ENCODE results near the gene HABP4. TPM values are rescaled to one million over a fixed set of nuclear protein-coding genes. Genes with fewer than 3 reads are reported as not detected.

The HABP4 gene, protein sequence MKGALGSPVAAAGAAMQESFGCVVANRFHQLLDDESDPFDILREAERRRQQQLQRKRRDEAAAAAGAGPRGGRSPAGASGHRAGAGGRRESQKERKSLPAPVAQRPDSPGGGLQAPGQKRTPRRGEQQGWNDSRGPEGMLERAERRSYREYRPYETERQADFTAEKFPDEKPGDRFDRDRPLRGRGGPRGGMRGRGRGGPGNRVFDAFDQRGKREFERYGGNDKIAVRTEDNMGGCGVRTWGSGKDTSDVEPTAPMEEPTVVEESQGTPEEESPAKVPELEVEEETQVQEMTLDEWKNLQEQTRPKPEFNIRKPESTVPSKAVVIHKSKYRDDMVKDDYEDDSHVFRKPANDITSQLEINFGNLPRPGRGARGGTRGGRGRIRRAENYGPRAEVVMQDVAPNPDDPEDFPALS
- total RNA-seq (2021; ENCODE audit: unreplicated experiment) = 21.0 TPM
- 9.6 and 12.2 TPM in 2 replicates for polyA plus RNA-seq (2012)
- Bru-seq, nascent RNA = percentile 64 among the genes with signal in this experiment
- BruChase-seq, experiment 1, labeled RNA remaining after a 6-hour chase = percentile 66 among the genes with signal in this experiment
- percentile 70 among the genes with signal in this experiment for BruChase-seq, experiment 2, labeled RNA remaining after a 2-hour chase
- long read RNA-seq, transcript HABP4-201 (8 exons, 2,615 nt) = major isoform, 113 of 159 reads
- long read RNA-seq, partial matches to known transcripts = 8 of 159 reads
- long read RNA-seq, other reads (novel, unspliced or antisense) = 38 of 159 reads

DNA sequence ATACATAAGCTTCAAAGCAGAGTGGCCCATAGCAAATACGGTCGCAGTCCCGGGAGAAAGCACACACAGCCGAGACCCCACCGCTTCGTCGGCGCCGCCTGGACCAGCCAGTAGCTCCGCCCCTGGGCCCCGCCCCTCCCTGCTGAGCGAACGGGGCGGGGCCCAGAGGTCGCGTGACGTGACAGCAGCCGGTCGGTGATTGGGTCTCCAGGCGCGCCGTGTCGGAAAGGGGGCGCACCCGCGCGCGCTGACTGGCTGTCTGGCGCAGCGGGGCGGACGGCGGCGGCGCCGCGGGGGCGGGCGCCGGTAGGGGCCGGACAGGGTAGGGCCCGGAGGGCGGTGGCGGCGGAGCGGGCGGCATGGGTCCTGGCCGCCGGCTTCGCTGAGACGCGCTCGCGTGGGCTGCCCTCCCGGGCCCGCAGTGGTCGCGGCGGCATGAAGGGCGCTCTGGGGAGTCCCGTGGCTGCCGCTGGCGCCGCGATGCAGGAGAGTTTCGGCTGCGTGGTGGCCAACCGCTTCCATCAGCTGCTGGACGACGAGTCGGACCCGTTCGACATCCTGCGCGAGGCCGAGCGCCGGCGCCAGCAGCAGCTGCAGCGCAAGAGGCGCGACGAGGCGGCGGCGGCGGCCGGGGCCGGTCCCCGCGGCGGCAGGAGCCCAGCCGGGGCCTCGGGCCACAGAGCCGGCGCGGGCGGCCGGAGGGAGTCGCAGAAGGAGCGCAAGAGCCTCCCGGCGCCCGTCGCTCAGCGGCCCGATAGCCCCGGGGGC, at the start of gene HABP4:
HABP4 (plus strand) TSS at position 325 of the 768 bp plus-strand sequence; CDS start at position 436, 111 bp downstream.
- Histone ChIP-seq H3K79me2 (ENCODE audit: insufficient read depth, low read length) (peaks cover 34% of the 10 kb centered on the region), H3K4me2 (ENCODE audit: low read length) (peak within 1 kb of the TSS; percentile 81), H3K9ac (ENCODE audit: low read length) (peak within 1 kb of the TSS; percentile 73), H3K36me3 (ENCODE audit: control insufficient read depth in 1 of 2, insufficient read depth in 2 of 2, low read length in 2 of 2) (no peaks in the 10 kb centered on the region), H3K4me1 (ENCODE audit: control insufficient read depth in 1 of 2, insufficient read depth in 2 of 2, low read length in 2 of 2) (peaks cover 4 to 31% of the 10 kb centered on the region in 2 experiments; a peak in 3 of 4 replicates), H2AFZ (ENCODE audit: low read depth, low read length, poor library complexity, severe bottlenecking) (peak within 1 kb of the TSS; percentile 79), H3K9me3 (ENCODE audit: control insufficient read depth in 1 of 2, insufficient read depth in 1 of 2, low read depth in 1 of 2, low read length in 2 of 2) (no peaks in the 10 kb centered on the region), H3K27me3 (ENCODE audit: insufficient read depth, low read length) (no peaks in the 10 kb centered on the region), H3K4me3 (replicated peaks in 1 of 2; ENCODE audit: low read depth in 1 of 2, low read length in 2 of 2) (peak within 1 kb of the TSS; percentile 66 to 70), H3K27ac (ENCODE audit: low read depth, low read length) (peak within 1 kb of the TSS; percentile 73), H4K20me1 (ENCODE audit: insufficient read depth) (no peaks in the 10 kb centered on the region; the same call in 1 of the 2 replicates), H3K9me2 (ENCODE audit: insufficient read depth) (no peaks in the 10 kb centered on the region)
- DNase-seq (ENCODE audit: low read depth, low spot score) = peak; percentile 76
- 0 out of 2 replicates have a peak, but pooled peaks have one; percentile 33 for TF ChIP-seq SIN3A (IDR thresholded peaks at IDR 0.05; ENCODE audit: low read depth)
- TF ChIP-seq, protein P1, sequence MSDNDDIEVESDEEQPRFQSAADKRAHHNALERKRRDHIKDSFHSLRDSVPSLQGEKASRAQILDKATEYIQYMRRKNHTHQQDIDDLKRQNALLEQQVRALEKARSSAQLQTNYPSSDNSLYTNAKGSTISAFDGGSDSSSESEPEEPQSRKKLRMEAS (IDR thresholded peaks at IDR 0.05) = peak; percentile 48
- TF ChIP-seq POLR2AphosphoS5 (IDR thresholded peaks at IDR 0.05; ENCODE audit: low read depth, low read length) = peak; percentile 70
- TF ChIP-seq EGR1 (IDR thresholded peaks at IDR 0.05; ENCODE audit: low read depth) = peak; percentile 69
- TF ChIP-seq TCF7L2 (IDR thresholded peaks at IDR 0.05; ENCODE audit: borderline replicate concordance, extremely low read depth, insufficient read depth, insufficient read length) = peak; percentile 24
- TF ChIP-seq CBX3 (IDR thresholded peaks at IDR 0.05; ENCODE audit: low read depth) = no peak
- no peak for TF ChIP-seq POLR2A (IDR thresholded peaks at IDR 0.05; ENCODE audit: borderline replicate concordance, extremely low read depth, insufficient read depth, insufficient read length)
- peak; percentile 63; the same call in 1 of the 2 replicates for TF ChIP-seq ZFX (IDR thresholded peaks at IDR 0.05)
- peak; percentile 82 for TF ChIP-seq SP1 (IDR thresholded peaks at IDR 0.05; ENCODE audit: low read depth)
- no peak for TF ChIP-seq SRF (IDR thresholded peaks at IDR 0.05; ENCODE audit: low read depth)
- peak; percentile 27 for TF ChIP-seq YY1 (IDR thresholded peaks at IDR 0.05; ENCODE audit: extremely low read depth, insufficient replicate concordance, low read depth, low read length)
- TF ChIP-seq, protein P2, sequence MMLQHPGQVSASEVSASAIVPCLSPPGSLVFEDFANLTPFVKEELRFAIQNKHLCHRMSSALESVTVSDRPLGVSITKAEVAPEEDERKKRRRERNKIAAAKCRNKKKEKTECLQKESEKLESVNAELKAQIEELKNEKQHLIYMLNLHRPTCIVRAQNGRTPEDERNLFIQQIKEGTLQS (IDR thresholded peaks at IDR 0.05) = no peak
- TF ChIP-seq ELF1 (IDR thresholded peaks at IDR 0.05; ENCODE audit: borderline replicate concordance, low read depth) = no peak
- no peak for TF ChIP-seq EZH2 (IDR thresholded peaks at IDR 0.05)
- RAD21 ChIA-PET (ENCODE audit: low non-redundant PET in 1 of 2, low total read pairs in 2 of 2, uncharacterized antibody in 2 of 2, unreplicated experiment in 2 of 2) = no interaction called here
- POLR2A ChIA-PET = interaction anchor here (0.6 to 1.3 kb wide), 4 partner anchors 14 to 106 kb away, joined by 3 read pairs; no protein-coding TSS in a partner anchor
- ATAC-seq = peak; percentile 94
- BruUV-seq (replicated peaks) = no TSS peak
- CTCF ChIA-PET = interaction anchor here (2.8 kb wide), 1 partner anchor 8 kb away, joined by 10 read pairs; no protein-coding TSS in a partner anchor
- intact Hi-C loops (cut with micrococcal nuclease) = loop anchor here (5.0 kb wide), 1 partner anchor 217 kb away; no protein-coding TSS in a partner anchor

Data from HCT116 (cell line).